ENCODE results near the gene EPHB2.

DNA sequence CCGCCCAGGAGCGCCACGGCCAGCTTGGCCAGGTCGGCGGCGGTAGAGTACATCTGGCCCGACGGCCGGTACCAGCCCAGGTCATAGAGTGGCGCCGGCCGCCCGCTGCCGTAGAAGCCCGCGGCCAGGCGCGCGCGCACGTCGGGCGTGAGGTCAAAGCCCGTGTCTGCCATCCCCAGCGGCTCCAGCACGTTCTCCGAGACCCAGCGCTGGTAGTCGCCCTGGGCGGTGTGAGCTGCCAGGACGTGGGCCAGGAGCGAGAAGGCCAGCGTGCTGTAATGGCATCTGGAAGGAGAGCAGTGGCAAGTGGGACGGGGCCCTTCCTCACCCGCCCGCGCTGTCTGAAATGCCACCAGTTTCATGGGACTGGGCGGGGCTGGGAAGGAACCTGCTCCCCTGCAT lies 243.1 kb downstream of the EPHB2 start:
- no peak for TF ChIP-seq TCF7L2 (IDR thresholded peaks at IDR 0.05; ENCODE audit: borderline replicate concordance, low read depth, low read length)
- TF ChIP-seq, protein P1, sequence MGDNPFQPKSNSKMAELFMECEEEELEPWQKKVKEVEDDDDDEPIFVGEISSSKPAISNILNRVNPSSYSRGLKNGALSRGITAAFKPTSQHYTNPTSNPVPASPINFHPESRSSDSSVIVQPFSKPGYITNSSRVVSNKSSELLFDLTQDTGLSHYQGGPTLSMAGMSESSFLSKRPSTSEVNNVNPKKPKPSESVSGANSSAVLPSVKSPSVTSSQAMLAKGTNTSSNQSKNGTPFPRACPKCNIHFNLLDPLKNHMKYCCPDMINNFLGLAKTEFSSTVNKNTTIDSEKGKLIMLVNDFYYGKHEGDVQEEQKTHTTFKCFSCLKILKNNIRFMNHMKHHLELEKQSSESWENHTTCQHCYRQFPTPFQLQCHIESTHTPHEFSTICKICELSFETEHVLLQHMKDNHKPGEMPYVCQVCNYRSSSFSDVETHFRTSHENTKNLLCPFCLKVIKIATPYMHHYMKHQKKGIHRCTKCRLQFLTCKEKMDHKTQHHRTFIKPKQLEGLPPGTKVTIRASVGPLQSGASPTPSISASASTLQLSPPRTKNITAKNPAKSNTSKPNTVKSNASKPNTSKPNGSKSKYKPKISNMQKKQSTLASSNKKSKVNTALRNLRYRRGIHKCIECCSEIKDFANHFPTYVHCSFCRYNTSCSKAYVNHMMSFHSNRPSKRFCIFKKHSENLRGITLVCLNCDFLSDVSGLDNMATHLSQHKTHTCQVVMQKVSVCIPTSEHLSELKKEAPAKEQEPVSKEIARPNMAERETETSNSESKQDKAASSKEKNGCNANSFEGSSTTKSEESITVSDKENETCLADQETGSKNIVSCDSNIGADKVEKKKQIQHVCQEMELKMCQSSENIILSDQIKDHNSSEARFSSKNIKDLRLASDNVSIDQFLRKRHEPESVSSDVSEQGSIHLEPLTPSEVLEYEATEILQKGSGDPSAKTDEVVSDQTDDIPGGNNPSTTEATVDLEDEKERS (tag by site-specific recombination; IDR thresholded peaks at IDR 0.05): no peak
- TF ChIP-seq, protein P2, sequence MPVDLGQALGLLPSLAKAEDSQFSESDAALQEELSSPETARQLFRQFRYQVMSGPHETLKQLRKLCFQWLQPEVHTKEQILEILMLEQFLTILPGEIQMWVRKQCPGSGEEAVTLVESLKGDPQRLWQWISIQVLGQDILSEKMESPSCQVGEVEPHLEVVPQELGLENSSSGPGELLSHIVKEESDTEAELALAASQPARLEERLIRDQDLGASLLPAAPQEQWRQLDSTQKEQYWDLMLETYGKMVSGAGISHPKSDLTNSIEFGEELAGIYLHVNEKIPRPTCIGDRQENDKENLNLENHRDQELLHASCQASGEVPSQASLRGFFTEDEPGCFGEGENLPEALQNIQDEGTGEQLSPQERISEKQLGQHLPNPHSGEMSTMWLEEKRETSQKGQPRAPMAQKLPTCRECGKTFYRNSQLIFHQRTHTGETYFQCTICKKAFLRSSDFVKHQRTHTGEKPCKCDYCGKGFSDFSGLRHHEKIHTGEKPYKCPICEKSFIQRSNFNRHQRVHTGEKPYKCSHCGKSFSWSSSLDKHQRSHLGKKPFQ (tag by site-specific recombination; IDR thresholded peaks at IDR 0.05): no peak
- TF ChIP-seq, protein P3, sequence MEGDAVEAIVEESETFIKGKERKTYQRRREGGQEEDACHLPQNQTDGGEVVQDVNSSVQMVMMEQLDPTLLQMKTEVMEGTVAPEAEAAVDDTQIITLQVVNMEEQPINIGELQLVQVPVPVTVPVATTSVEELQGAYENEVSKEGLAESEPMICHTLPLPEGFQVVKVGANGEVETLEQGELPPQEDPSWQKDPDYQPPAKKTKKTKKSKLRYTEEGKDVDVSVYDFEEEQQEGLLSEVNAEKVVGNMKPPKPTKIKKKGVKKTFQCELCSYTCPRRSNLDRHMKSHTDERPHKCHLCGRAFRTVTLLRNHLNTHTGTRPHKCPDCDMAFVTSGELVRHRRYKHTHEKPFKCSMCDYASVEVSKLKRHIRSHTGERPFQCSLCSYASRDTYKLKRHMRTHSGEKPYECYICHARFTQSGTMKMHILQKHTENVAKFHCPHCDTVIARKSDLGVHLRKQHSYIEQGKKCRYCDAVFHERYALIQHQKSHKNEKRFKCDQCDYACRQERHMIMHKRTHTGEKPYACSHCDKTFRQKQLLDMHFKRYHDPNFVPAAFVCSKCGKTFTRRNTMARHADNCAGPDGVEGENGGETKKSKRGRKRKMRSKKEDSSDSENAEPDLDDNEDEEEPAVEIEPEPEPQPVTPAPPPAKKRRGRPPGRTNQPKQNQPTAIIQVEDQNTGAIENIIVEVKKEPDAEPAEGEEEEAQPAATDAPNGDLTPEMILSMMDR (tag by site-specific recombination; IDR thresholded peaks at IDR 0.05): no peak
- TF ChIP-seq ZNF768 (tag by site-specific recombination; IDR thresholded peaks at IDR 0.05): no peak
- TF ChIP-seq ZBTB20 (tag by site-specific recombination; IDR thresholded peaks at IDR 0.05): no peak
- TF ChIP-seq, protein P4, sequence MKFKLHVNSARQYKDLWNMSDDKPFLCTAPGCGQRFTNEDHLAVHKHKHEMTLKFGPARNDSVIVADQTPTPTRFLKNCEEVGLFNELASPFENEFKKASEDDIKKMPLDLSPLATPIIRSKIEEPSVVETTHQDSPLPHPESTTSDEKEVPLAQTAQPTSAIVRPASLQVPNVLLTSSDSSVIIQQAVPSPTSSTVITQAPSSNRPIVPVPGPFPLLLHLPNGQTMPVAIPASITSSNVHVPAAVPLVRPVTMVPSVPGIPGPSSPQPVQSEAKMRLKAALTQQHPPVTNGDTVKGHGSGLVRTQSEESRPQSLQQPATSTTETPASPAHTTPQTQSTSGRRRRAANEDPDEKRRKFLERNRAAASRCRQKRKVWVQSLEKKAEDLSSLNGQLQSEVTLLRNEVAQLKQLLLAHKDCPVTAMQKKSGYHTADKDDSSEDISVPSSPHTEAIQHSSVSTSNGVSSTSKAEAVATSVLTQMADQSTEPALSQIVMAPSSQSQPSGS (tag by site-specific recombination; IDR thresholded peaks at IDR 0.05; ENCODE audit: low read depth): no peak
- no peak for TF ChIP-seq YY1 (tag by site-specific recombination; IDR thresholded peaks at IDR 0.05)
- TF ChIP-seq, protein P5, sequence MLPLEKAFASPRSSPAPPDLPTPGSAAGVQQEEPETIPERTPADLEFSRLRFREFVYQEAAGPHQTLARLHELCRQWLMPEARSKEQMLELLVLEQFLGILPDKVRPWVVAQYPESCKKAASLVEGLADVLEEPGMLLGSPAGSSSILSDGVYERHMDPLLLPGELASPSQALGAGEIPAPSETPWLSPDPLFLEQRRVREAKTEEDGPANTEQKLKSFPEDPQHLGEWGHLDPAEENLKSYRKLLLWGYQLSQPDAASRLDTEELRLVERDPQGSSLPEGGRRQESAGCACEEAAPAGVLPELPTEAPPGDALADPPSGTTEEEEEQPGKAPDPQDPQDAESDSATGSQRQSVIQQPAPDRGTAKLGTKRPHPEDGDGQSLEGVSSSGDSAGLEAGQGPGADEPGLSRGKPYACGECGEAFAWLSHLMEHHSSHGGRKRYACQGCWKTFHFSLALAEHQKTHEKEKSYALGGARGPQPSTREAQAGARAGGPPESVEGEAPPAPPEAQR (tag by site-specific recombination; IDR thresholded peaks at IDR 0.05): no peak

Measured in HEK293 (cell line).